Adrenal gland (tissue), 5 donors: ENCODE measurements around the gene SLC22A4.

Experiments used
- CTCF ChIP-seq, 6 experiments: fragments of 450-650 bp in 4 of 6; fragments of 200-600 bp in 2 of 6; sonication (generic) in 1 of 6; IDR thresholded peaks; 1 replicate in 5 of 6; 2 replicates in 1 of 6; pipeline versions ENCODE4 v1.5.1 to v1.8.0; 2016 to 2021; ENCODE audit warnings: antibody characterized with exemption in 6 of 6, mild to moderate bottlenecking in 2 of 6, moderate library complexity in 1 of 6
- POLR2A ChIP-seq, 2 donors: fragments of 450-650 bp; IDR thresholded peaks; one replicate each; pipeline ENCODE4 v1.6.1; 2017; ENCODE audit warnings: antibody characterized with exemption in 2 of 2, mild to moderate bottlenecking in 2 of 2, moderate library complexity in 1 of 2
- donor health status: DM: no; HTN: no; CAD: no.

GRCh38 chr5:132362086-132362485, 67.9 kb downstream of the SLC22A4 start:
- no peak for TF ChIP-seq POLR2A (IDR thresholded peaks at IDR 0.05)
- TF ChIP-seq CTCF (IDR thresholded peaks at IDR 0.05) = no peak
